ENCODE results near the gene MUSK.

MUSK gene

DNA sequence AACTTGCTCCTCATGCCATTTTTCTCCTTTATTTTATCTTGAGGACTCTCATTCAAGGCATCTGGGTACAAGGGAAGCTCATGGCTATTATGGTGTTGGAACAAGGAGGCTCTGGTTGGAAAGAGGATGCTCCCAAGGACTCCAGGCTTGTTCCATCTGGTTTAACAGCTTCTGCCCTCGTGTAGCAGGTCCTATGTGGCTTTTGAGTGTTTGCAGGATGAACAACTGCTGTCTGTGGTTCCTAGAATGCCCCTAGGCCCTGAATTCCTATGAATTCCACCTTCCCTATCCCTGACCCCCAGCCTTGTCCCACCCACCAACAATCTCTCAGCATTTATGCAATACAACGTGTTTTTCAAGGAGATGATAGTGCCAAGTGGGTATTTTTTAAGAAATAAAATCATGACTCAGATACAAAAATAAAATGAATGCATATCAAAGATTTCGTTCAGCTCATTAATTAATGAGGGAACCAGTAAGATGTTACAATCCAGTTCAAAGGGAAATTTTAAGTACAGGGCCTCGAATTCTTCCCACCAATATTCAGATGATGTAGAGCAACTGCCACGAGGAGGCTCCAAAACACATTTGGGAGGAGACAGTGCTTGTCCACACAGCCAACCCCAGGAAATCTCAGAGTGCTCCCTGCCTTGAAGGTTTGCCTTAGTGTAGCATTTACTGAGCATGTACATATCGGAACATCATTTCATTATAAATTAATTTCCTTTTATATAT, 182.0 kb downstream of the MUSK start:
- Histone ChIP-seq H3K9ac (ENCODE audit: low read length) (no peak overlapping the region), H3K4me2 (ENCODE audit: low read length) (no peak overlapping the region), H3K9me3 (ENCODE audit: low read length) (no peaks in the 10 kb centered on the region), H3K4me1 (ENCODE audit: insufficient read depth, low read length, severe bottlenecking) (no peaks in the 10 kb centered on the region), H3K79me2 (ENCODE audit: insufficient read depth, low read length) (no peaks in the 10 kb centered on the region), H2AFZ (ENCODE audit: low read length) (no peak overlapping the region), H4K20me1 (ENCODE audit: insufficient read depth, low read length) (no peaks in the 10 kb centered on the region), H3K27ac (ENCODE audit: low read depth, low read length, poor library complexity, severe bottlenecking) (no peak overlapping the region), H3K36me3 (ENCODE audit: insufficient read depth, low read length) (no peaks in the 10 kb centered on the region), H3F3A (ENCODE audit: insufficient read depth, low read length) (no peaks in the 10 kb centered on the region), H3K27me3 (ENCODE audit: insufficient read depth, low read length) (no peaks in the 10 kb centered on the region), H3K4me3 (ENCODE audit: low read depth, low read length, poor library complexity, severe bottlenecking) (no peak overlapping the region), H3K9me2 (ENCODE audit: low read depth, low read length) (no peaks in the 10 kb centered on the region)
- TF ChIP-seq, protein P1, sequence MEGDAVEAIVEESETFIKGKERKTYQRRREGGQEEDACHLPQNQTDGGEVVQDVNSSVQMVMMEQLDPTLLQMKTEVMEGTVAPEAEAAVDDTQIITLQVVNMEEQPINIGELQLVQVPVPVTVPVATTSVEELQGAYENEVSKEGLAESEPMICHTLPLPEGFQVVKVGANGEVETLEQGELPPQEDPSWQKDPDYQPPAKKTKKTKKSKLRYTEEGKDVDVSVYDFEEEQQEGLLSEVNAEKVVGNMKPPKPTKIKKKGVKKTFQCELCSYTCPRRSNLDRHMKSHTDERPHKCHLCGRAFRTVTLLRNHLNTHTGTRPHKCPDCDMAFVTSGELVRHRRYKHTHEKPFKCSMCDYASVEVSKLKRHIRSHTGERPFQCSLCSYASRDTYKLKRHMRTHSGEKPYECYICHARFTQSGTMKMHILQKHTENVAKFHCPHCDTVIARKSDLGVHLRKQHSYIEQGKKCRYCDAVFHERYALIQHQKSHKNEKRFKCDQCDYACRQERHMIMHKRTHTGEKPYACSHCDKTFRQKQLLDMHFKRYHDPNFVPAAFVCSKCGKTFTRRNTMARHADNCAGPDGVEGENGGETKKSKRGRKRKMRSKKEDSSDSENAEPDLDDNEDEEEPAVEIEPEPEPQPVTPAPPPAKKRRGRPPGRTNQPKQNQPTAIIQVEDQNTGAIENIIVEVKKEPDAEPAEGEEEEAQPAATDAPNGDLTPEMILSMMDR (IDR thresholded peaks at IDR 0.05; ENCODE audit: low read length), result no peak
- TF ChIP-seq EZH2 (IDR thresholded peaks at IDR 0.05; ENCODE audit: borderline replicate concordance, low read length), result no peak

Measured in OCI-LY1 (cell line).